ENCODE results near the gene USP32. TPM values are rescaled to one million over a fixed set of nuclear protein-coding genes. Genes with fewer than 3 reads are reported as not detected.

USP32 gene
- total and polyA plus RNA-seq, 4 donors = 11.6 to 103 (median 42.9) TPM

- no peak for TF ChIP-seq REST (IDR thresholded peaks at IDR 0.05)
Observed at GRCh38 chr17:60314423-60314822, 77.5 kb downstream of the USP32 start (continued).

- no peak overlapping the region for H3K27ac ChIP-seq (ENCODE audit: low read depth in 1 of 2, low read length in 2 of 2)
- no peak overlapping the region for H3K9ac ChIP-seq (ENCODE audit: low read depth in 1 of 2, low read length in 2 of 2)
- H3K27me3 ChIP-seq (ENCODE audit: control insufficient read depth in 4 of 4, insufficient read depth in 4 of 4, low read length in 3 of 4) = no peaks in the 10 kb centered on the region
- H3K9me3 ChIP-seq (ENCODE audit: control insufficient read depth in 4 of 4, low read length in 3 of 4) = no peaks in the 10 kb centered on the region
- H3K4me1 ChIP-seq (ENCODE audit: control insufficient read depth in 4 of 4, insufficient read depth in 4 of 4, low read length in 3 of 4) = peaks cover 0 to 8% (median 3%) of the 10 kb centered on the region in 4 donors
- H3K4me3 ChIP-seq (ENCODE audit: low read depth in 1 of 3, low read length in 3 of 3) = no peak overlapping the region
- 94% methylated on average over 2 of the region's 2 CpGs for WGBS
- TF ChIP-seq, protein P1, sequence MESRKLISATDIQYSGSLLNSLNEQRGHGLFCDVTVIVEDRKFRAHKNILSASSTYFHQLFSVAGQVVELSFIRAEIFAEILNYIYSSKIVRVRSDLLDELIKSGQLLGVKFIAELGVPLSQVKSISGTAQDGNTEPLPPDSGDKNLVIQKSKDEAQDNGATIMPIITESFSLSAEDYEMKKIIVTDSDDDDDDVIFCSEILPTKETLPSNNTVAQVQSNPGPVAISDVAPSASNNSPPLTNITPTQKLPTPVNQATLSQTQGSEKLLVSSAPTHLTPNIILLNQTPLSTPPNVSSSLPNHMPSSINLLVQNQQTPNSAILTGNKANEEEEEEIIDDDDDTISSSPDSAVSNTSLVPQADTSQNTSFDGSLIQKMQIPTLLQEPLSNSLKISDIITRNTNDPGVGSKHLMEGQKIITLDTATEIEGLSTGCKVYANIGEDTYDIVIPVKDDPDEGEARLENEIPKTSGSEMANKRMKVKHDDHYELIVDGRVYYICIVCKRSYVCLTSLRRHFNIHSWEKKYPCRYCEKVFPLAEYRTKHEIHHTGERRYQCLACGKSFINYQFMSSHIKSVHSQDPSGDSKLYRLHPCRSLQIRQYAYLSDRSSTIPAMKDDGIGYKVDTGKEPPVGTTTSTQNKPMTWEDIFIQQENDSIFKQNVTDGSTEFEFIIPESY (IDR thresholded peaks at IDR 0.05) = no peak
- TF ChIP-seq HNF4A (conservative IDR thresholded peaks at IDR 0.05) (no peak), FOXA2 (IDR thresholded peaks at IDR 0.05) (no peak), EGR1 (IDR thresholded peaks at IDR 0.05; ENCODE audit: low read depth in 2 of 2) (no peak), JUND (IDR thresholded peaks at IDR 0.05) (no peak), REST (IDR thresholded peaks at IDR 0.05) (no peak), YY1 (IDR thresholded peaks at IDR 0.05) (no peak), NR2F2 (IDR thresholded peaks at IDR 0.05) (no peak)
- TF ChIP-seq, protein P2, sequence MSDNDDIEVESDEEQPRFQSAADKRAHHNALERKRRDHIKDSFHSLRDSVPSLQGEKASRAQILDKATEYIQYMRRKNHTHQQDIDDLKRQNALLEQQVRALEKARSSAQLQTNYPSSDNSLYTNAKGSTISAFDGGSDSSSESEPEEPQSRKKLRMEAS (IDR thresholded peaks at IDR 0.05) = no peak
- H3K36me3 ChIP-seq (ENCODE audit: control insufficient read depth in 4 of 4, insufficient read depth in 3 of 4, low read depth in 1 of 4, low read length in 3 of 4) = peaks cover 0 to 3% (median 0%) of the 10 kb centered on the region in 4 donors
- no peak for DNase-seq (ENCODE audit: low spot score)
Observed at GRCh38 chr17:60311936-60312335, 80.0 kb downstream of the USP32 start.

GRCh38 chr17:60311186-60311585, 80.7 kb downstream of the USP32 start:
- H3K27me3 ChIP-seq (ENCODE audit: control insufficient read depth in 4 of 4, insufficient read depth in 4 of 4, low read length in 3 of 4) = no peaks in the 10 kb centered on the region
- no peak for TF ChIP-seq HNF4A (conservative IDR thresholded peaks at IDR 0.05)
- TF ChIP-seq SP1 (IDR thresholded peaks at IDR 0.05) = no peak
- TF ChIP-seq EGR1 (IDR thresholded peaks at IDR 0.05; ENCODE audit: low read depth in 2 of 2) = no peak
- WGBS = 98% methylated on average over 2 of the region's 2 CpGs
- no peaks in the 10 kb centered on the region for H3K9me3 ChIP-seq (ENCODE audit: control insufficient read depth in 4 of 4, low read length in 3 of 4)
- H3K9ac ChIP-seq (ENCODE audit: low read depth in 1 of 2, low read length in 2 of 2) = no peak overlapping the region
- no peak overlapping the region for H3K27ac ChIP-seq (ENCODE audit: low read depth in 1 of 2, low read length in 2 of 2)
- DNase-seq (ENCODE audit: low spot score) = no peak
- peaks cover 0 to 3% (median 1%) of the 10 kb centered on the region in 4 donors for H3K4me1 ChIP-seq (ENCODE audit: control insufficient read depth in 4 of 4, insufficient read depth in 4 of 4, low read length in 3 of 4)
- no peak overlapping the region for H3K4me3 ChIP-seq (ENCODE audit: low read depth in 1 of 3, low read length in 3 of 3)
- peaks cover 0 to 3% (median 0%) of the 10 kb centered on the region in 4 donors for H3K36me3 ChIP-seq (ENCODE audit: control insufficient read depth in 4 of 4, insufficient read depth in 3 of 4, low read depth in 1 of 4, low read length in 3 of 4)
